CD4-positive, alpha-beta T cell treated with Interleukin-12 subunit alpha and Interleukin-12 subunit beta, for 1 hour (primary cell): Measurements from ENCODE around the gene LDHAL6B.
A peak's percentile ranks its signal among the peaks of the same experiment; 100 is the strongest.

Source experiments
- DNase-seq: peaks from one replicate; pipeline ENCODE4 v3.0.0-alpha.2; 2020

Gene LDHAL6B

DNA sequence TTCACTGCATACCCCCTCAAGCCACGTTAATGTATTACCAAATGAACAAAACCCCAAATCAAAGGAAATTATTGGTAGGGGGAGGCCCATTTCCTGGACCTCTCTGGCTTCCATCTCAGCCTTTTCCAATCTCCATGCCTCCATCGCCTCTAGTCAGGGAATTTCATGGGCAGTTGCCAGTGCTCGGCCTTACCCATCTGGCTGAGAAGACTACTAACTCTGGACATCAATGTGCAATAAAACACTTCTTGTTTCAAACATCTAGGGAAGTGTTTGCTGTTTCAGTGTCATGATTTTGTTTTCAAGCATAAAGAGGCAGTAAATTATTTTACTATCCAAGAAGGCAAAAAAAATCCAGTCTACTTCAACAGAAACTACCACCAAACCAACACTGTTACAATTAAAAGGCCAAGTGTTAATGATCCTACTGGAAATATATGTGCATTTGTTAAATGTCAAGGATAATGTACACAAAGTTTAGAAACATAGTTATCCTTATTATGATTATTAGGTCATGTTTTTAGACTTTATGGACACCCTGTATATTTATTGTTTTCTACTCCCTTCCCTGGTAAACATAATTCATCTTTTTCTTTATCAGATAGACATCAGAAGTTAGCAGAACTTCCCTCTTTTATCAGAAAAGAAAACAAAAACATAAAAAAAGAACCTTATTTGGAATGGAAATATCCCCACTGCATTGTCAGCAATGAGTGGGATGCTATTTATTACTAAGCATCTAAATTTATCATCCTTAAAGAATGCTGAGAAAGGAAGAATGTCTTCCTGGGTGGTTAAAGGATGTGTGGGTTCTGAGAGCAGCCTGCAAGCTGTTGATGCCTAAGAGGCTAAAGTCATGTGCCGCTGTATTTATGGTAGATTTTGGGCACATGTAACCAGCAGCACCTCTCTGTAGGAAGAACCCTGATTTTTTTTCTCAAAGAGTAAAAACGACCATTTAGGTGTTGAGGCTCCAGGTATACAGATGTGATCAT, 15.2 kb downstream of the LDHAL6B start:
- no peak for DNase-seq

DNA sequence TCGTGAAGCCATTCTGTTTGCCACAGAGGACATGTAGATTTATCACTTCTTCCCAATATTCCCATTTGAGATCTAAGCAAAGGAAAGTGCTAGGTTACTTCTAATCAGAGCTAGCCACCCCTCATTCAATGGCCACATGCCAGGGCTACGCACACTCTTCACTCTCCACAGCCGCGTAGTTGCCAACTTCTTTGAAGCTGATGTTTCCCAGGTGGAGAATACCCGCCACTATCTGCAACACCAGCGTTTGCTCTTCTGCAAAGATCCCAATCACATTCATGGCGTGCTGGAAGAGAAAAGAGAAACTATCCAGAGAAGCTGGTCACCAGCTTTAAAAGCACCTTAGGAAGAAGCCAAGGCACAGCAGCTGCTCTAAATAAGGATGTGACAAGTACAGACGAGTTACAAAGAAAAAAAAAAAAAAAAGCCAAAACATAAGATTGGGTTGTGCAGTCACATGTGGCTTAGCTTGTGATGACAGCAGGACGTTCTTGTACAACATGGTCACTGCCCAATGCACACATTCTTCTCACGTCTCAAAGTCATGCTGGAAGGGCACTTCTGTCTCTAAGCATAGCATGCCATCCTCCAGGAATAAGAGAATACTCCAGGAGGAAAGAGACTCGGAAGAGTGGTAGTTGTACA, 16.4 kb downstream of the LDHAL6B start:
- DNase-seq, result no peak

DNA sequence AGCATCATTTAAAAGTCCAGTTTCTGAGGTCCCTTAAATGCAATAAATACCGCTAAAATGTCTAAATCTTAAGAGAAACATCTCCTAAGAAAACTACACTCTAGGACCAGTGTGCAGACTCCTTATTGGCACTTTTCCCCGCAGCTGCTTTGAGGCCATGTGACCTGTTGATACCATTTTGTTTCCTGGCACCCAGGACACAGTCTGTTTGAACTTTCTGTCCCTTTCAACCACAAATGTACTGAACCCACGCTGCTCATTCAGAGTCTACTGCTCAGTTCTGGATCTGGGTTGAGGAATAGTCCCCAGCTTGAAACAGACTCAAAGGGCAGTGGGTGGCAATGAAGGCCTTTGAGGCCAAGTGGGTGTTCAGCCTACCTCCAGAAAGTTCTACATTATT, 17.1 kb downstream of the LDHAL6B start:
- no peak for DNase-seq

DNA sequence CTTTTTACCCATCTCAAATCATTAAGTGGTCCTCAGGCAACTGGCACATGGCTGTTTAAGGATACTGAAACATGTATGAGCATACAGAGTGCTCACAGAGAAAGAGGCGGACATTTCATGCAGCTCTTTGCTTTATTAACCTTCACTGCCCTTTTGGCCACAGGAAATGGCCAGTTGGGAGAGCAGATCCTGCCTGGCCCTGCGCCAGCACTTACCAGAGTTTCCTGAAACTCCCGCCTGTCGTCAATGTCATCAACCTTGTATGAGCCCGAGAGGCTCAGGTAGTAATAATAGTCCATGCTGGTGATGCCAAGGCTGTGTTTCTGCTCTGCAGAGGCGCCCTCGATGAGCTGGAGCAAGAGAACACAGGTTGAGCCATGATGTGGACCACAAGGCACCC, 17.8 kb downstream of the LDHAL6B start:
- DNase-seq, result no peak

DNA sequence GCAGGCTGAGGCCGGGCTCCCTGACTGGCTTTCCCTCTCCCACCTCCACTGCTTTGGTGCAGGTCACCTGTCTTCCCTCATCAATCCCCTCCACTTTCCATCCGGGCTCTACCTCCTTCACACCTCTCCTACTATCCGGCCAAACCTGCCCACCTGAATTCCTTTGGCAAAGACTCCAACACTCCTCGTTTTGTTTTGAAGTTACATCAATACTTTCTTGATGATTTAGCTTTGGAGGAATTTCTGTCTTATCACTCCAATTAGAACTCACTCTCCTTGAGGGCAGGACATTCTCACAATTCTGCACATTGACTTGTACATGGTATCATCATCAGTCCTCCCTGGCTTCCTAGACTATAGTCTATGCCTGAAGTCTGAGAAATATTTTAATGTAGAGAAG, 20.4 kb downstream of the LDHAL6B start:
- DNase-seq, result no peak

DNA sequence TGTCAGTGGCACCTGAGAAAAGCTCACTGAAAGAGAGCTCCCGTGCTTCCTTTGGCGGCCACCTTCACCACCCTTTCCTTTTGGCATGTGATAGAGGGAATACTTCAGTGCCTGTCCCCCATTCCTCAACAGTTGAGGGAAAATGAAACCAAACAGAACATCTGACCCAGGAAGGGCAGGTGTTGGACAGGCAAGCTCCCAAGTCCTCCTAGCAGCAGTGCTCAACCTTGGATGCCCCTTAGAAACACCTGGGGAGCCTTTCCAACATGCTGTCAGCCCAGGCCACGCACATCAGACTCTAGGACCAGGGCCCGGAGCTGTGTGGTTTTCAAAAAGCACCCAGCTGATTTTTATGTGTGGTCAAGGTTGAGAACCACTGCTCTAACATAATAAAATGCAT, 22.4 kb downstream of the LDHAL6B start:
- DNase-seq, result no peak

DNA sequence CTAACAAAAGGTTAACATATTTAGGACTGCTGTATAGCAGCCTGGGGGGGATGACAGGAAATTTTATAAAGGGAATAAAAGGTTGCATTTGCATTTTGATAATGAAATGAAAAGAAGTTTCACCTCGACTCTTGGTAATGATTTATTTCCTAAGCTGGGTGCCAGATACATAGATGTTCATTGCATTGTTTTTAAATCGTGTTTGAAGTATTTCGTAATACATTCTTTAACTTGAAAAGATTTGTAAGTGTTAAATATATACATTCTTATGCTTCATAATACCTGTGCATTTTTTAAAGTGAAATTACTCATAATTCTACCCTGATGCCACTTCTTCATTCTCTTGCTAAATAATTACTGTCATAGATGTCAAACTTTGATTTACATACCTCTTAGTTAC, 22.8 kb downstream of the LDHAL6B start:
- DNase-seq, result no peak

DNA sequence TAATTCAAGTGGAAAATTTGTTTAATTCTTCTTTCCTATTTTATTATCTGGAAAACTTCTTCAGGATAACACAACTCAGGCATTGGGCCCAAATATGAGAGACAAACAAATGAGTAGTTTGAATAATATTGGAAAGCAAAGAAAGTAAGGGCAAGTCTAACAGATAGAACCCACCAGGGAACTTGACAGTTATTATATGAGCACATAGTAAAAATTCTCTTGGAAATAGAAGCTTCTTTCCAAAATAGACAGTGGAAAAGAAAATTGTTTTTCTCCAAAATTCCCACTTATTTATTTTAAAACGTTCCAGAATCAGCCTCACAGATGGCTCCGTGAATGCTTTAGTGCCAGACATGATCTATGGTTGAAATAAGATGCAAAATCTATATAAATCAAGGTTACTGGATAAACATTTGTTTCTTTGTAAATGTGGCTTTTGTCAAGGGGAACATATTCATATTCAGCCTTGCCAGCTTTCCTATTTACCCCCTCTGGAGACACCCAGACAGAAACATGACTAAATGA, 23.9 kb downstream of the LDHAL6B start:
- no peak for DNase-seq

DNA sequence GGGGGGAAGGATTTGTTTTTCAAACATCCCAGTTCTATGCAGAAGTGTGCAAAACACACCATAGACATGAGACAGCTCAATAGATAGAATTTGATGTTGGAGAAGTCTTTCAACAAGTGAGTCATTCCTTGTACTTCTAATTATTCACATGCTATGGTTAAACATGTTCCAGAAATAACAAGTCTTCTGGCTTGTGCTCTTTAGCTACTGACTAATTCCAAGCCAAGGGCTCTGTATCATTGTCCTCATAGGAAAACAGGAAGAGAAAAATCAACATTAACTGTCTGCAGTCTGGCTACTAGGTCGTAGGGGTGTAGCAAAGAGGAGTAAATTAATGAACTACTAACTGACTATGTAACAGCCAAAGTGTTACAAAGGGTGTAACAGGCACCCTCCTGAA, 25.8 kb downstream of the LDHAL6B start:
- DNase-seq, result no peak

DNA sequence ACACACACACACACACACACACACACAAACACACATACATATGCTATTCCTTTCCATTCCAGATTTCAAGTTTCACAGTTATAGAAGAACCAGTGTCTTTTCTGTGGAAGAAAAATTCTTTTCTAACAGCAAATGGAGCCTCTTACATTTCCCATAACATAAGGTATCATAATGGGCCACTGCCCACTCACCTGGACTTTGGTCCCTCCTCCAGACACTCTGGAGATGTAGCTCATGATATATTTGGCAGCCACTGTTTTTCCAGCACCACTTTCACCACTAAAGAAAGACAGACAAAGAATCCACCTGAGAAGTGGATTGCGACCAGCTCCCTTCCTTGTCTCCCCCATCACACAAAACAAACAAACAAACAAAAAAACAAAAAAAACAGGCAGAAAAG, 29.8 kb downstream of the LDHAL6B start:
- no peak for DNase-seq

DNA sequence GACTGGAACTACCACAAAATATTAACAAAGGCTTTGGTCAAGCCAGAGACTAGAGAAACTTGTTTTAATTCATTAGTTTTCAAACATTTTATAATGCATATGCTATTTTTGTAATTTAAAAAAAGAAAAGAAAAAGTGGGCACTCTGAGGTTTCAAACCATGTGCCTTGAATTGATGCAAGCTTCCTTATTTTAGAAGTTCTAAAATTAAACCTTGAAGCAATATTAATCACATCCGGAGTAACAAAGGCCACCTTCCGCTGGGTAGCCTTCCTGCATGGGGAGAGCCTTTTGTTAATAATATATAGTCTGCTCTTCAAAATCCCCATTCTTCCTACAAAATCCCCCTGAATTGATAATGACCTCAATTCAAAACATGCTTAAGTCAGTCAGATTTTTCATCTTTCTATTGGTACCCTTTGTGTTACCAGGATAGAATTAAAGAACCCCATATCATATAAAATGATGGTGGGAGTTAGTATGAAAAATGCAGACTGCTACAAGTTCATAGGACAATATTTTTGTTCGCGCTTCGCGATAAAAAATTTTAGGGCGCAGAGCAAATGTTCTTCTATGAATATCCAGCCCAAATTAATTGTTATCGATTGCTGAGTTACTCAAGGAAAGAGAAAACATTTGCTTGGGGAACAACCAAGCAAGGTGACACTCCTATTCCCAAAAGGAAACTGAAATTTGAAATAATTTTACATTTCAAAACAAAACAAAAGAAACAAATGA, 30.6 kb downstream of the LDHAL6B start:
- no peak for DNase-seq

DNA sequence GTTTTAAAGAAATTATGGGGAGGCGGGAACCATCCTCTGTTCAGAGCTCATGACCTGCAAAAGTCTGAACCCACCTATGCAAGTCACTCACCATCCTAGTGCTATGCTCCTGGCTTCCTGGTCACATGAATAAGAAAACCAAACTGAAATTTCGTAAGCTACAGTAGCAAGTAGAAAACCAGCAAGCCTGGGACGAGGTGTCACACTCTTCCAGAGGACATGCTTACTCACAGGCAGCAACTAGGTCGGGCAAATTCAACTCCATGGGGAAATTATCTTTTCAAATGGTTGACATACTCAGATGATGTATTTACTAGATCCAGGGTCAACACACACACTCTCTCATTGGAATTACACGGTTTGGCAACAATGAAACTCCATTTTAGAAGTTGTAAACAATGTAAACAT, 31.3 kb downstream of the LDHAL6B start:
- no peak for DNase-seq

DNA sequence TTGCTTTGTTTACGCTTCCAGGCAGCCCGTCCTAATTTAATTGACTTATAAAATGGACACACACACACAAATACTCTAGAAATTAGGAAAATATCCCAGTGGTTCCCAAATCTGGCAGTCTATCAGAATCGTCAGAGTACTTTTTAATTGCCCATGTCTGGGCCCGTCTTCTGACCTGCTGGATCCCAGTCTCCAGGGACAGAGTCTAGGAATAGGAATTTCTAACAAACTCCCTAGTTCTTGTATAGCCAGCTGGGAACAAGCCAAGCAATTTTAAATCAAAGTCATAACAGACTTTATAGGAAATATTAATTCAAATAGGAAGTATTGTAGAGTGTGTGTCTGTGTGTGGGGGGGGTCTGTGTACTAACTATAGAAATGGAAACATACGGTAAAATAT, 33.4 kb downstream of the LDHAL6B start:
- DNase-seq, result no peak

DNA sequence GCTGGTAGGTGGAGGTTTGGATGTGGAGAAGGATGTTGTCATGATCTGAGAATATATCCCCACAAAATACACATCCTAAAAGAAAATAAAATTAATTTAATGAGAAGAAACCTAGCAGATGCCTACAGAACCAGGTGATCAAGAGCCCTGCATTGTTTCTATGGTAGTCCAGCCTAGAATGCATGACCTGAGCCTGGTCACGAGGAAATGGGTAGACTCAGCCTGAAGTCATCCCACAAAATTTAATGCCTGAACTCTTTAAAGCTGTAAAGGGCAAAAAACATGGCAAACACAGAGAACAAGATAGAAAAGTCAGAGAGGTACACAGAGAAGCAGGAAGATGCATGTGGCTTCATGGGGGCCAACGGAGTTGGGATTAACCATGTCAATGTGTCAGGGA, 36.0 kb downstream of the LDHAL6B start:
- no peak for DNase-seq

DNA sequence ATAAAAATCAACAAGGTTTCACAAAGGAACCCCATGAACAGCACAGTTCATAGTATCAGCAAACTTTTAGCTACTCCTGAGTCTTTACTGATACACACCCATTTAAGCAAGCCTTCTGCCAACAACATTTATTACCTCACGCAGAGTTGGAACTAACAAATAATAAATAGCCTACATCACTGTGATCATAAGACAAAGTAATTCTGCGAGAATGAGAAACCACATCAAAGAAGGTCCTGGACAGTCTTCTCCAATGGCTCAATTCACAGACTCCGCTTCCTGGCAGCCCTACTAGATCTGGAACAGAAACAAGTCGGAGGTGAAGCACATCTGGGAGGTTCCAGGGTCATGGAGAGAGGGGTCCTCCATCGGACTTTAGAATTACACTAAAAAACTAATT, 37.0 kb downstream of the LDHAL6B start:
- DNase-seq, result no peak

DNA sequence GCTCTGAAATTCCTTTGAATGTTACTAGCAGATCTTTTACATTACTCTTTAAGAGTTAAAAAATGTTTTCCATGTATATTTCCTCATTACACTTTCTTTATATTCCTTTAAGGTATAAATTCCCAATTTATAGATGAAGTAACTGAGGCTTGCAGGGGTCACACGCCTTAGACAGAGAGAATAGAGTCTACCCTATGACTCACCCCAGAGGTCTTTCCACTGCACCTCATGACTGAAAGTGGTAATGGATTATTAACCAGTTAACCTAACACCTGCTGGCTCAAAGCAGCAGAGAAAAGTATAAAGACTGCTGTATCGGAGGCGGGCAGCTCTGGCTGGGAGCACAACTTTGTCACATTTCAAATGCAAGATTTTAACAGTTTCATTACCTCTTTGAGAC, 37.7 kb downstream of the LDHAL6B start:
- no peak for DNase-seq

DNA sequence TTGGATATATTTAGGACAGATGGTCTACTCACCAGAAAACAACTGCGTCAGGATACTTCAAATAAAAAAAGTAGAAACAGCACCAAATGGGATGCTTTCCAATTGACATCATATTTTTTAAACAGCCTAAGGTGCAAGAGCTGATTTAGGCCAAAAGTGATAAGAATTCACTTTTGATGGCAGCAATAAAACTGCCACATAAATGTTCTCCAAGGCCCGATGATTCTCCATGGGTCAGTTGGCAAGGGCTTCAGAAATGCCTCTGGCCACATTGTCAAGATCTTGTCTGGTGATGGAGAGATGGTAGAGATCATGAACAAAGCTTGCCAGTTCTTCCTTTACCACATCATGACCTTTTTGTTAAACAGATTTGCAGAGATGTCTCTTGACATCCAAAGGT, 38.9 kb downstream of the LDHAL6B start:
- DNase-seq, result no peak

DNA sequence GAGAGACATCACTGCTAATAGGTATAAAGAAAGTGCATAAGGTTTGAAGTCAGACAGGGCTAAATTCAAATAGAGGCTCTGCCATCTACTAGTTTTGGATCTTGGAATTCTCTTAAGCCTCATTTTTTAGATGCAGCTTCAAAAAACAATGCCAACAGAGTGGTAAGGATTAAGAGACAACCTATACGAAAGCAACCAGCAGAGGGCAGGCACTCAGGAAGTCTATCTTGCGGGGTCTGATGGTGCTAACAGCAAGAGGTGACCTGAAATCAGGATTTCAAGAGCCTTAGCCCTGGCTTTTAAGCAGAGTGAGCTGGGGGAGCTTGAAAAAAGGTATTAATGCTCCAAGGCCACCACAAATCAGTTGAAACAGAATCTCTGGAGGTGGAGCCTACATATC, 40.7 kb downstream of the LDHAL6B start:
- DNase-seq, result peak; percentile 54

DNA sequence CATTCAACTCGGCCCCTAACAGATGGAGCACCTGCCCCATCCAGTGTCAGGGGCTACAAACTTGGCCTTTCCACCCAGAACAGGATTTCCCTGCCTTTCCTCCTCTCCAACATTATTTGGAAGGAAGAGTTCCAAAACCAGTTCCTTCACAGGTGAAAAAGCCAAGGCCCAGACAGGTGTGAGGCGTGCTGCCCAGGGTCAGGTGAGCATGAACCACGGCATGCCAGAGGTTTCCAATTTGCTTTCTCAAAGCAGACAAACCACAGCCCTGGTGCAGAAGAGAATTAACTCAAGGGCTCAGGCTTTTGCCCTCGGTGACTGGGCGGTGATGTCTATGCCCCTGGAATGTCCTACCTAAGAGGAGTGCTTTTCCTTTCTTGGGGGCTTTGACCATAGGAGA, 43.2 kb downstream of the LDHAL6B start:
- no peak for DNase-seq

DNA sequence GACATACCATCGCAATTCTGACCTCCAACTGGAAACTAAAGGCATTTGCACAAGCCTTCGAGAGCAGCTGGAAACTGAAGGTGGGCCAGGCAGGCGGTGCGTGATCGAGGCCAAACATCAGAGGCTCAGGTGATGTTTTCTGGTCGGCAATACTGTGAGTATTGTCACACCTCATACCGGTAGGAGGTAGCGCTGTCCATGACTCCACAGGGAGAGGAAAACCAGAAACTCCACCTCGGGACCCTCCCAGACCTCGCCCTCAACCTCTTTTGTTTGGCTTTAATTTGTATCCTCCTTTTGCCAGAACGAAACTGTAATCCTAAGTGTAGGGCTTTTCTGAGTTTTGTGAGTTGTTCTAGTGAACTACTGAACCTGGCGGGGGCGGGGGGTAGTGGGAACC, 43.6 kb downstream of the LDHAL6B start:
- no peak for DNase-seq

DNA sequence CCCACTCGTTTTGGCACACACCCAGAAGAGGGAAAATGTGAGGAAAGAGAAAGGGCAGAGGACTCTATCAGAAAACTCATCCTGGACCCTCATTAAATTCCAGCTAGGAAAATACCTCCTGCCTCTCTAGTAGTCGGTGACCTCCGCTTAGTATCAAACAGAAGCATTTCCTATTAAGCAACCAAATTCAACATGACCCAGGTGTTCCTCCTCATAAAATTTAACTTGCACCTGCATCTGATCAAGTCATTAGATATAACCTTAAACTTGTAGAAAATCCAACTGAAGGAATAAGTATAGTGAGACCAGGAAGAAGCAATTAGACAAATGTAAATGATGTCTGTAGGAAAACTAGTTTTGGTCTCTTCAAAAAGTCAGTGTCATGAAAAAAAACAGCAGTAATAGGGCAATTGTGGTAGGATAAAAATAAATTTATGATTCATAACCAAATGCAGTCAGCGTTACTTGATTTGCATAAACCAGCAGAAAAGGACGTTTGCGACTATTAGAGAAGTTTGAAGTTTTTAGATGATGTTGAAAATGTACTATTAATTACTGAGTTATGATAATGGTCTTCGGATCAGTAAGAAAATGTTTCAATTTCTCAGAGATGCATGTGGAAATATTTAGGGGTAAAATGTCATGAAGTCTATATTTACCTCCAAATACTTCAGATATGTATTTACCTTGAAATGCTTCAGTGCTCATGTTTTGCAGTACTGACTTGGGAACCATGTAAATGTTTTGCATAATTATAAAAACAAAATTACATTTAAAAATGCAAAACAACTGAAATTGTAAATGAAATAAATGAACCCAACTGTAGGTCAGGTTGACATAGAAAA, 44.6 kb downstream of the LDHAL6B start:
- DNase-seq, result no peak

DNA sequence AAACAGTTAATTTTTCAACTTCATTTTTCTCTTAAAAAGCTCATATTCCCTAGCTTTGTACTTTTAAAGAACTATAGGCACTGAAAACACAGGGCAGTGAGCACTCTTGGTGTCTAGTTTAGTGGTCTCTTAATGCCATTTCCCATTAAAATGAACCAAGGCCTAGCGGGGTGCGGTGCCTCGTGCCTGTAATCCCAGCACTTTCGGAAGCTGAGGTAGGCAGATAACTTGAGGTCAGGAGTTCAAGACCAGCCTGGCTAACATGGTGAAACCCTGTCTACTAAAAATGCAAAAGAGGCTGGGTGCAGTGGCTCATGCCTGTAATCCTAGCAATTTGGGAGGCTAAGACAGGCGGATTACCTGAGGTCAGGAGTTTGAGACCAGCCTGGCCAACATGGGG, 45.5 kb downstream of the LDHAL6B start:
- DNase-seq, result no peak
